ENCODE results near the gene ABCC3.

Gene ABCC3

GRCh38 chr17:50636804-50637195, 2.1 kb downstream of the ABCC3 start:
- no peak overlapping the region for H3K4me3 ChIP-seq (ENCODE audit: low read length in 2 of 2)
- WGBS, 2 donors (ENCODE audit: extremely low coverage in 2 of 2, insufficient read length in 2 of 2, insufficient replicate concordance in 1 of 2), result no CpG with 5 or more reads among the region's 7 CpGs
- H3K27me3 ChIP-seq (ENCODE audit: control insufficient read depth in 3 of 3, insufficient read depth in 3 of 3, low read depth in 1 of 3, low read length in 3 of 3), result peaks cover 15 to 86% (median 50%) of the 10 kb centered on the region in 3 experiments
- H3K4me1 ChIP-seq (ENCODE audit: control insufficient read depth in 2 of 2, insufficient read depth in 1 of 2, low read depth in 1 of 2, low read length in 2 of 2), result peaks cover 6 to 12% of the 10 kb centered on the region in 2 donors
- no peaks in the 10 kb centered on the region for H3K79me1 ChIP-seq (ENCODE audit: low read depth, low read length)
- H3K27ac ChIP-seq (replicated peaks; ENCODE audit: low read length), result no peak overlapping the region
- H2BK15ac ChIP-seq (ENCODE audit: low read length), result no peak overlapping the region
- H3K9ac ChIP-seq (ENCODE audit: low read depth, low read length, poor library complexity), result no peak overlapping the region
- H4K91ac ChIP-seq (ENCODE audit: low read depth, low read length, poor library complexity), result no peak overlapping the region
- no peaks in the 10 kb centered on the region for H3K9me3 ChIP-seq (replicated peaks in 1 of 2; ENCODE audit: control insufficient read depth in 2 of 2, insufficient read depth in 1 of 2, low read depth in 1 of 2, low read length in 2 of 2)
- H2BK12ac ChIP-seq (ENCODE audit: low read length), result no peak overlapping the region
- no peak overlapping the region for H2AK5ac ChIP-seq (ENCODE audit: low read depth, low read length)
- H4K8ac ChIP-seq (ENCODE audit: low read depth, low read length), result no peak overlapping the region
- no peak overlapping the region for H3K14ac ChIP-seq (ENCODE audit: low read length)
- no peak overlapping the region for H3K4me2 ChIP-seq (ENCODE audit: insufficient read depth, low read length, poor library complexity, severe bottlenecking)
- no peak for DNase-seq (ENCODE audit: low spot score)
- H2BK5ac ChIP-seq (ENCODE audit: low read length), result no peak overlapping the region
- H2AFZ ChIP-seq (ENCODE audit: low read length), result no peak overlapping the region
- H2BK120ac ChIP-seq (ENCODE audit: low read depth, low read length), result no peak overlapping the region
- H3K36me3 ChIP-seq (replicated peaks in 1 of 2; ENCODE audit: control insufficient read depth in 2 of 2, insufficient read depth in 2 of 2, low read length in 2 of 2), result no peaks in the 10 kb centered on the region
- no peak overlapping the region for H3K23ac ChIP-seq (ENCODE audit: low read depth, low read length, poor library complexity)
- H3K4ac ChIP-seq (ENCODE audit: low read length), result no peak overlapping the region
- no peak overlapping the region for H3K18ac ChIP-seq (ENCODE audit: low read length)

GRCh38 chr17:50637829-50638605, 3.3 kb downstream of the ABCC3 start:
- no peak for DNase-seq (ENCODE audit: low spot score)
- Histone ChIP-seq H3K4me3 (ENCODE audit: low read length in 2 of 2) (no peak overlapping the region), H4K91ac (ENCODE audit: low read depth, low read length, poor library complexity) (no peak overlapping the region), H3K27ac (replicated peaks; ENCODE audit: low read length) (no peak overlapping the region), H3K27me3 (ENCODE audit: control insufficient read depth in 3 of 3, insufficient read depth in 3 of 3, low read depth in 1 of 3, low read length in 3 of 3) (peaks cover 15 to 82% (median 39%) of the 10 kb centered on the region in 3 experiments), H3K18ac (ENCODE audit: low read length) (no peak overlapping the region), H3K9ac (ENCODE audit: low read depth, low read length, poor library complexity) (no peak overlapping the region), H3K4me2 (ENCODE audit: insufficient read depth, low read length, poor library complexity, severe bottlenecking) (no peak overlapping the region), H2BK120ac (ENCODE audit: low read depth, low read length) (no peak overlapping the region), H2AK5ac (ENCODE audit: low read depth, low read length) (no peak overlapping the region), H3K4me1 (ENCODE audit: control insufficient read depth in 2 of 2, insufficient read depth in 1 of 2, low read depth in 1 of 2, low read length in 2 of 2) (peaks cover 6 to 12% of the 10 kb centered on the region in 2 donors), H2AFZ (ENCODE audit: low read length) (no peak overlapping the region), H3K36me3 (replicated peaks in 1 of 2; ENCODE audit: control insufficient read depth in 2 of 2, insufficient read depth in 2 of 2, low read length in 2 of 2) (no peaks in the 10 kb centered on the region), H3K9me3 (replicated peaks in 1 of 2; ENCODE audit: control insufficient read depth in 2 of 2, insufficient read depth in 1 of 2, low read depth in 1 of 2, low read length in 2 of 2) (no peaks in the 10 kb centered on the region), H3K4ac (ENCODE audit: low read length) (no peak overlapping the region), H4K8ac (ENCODE audit: low read depth, low read length) (no peak overlapping the region), H3K14ac (ENCODE audit: low read length) (no peak overlapping the region), H2BK15ac (ENCODE audit: low read length) (no peak overlapping the region), H3K23ac (ENCODE audit: low read depth, low read length, poor library complexity) (no peak overlapping the region), H2BK5ac (ENCODE audit: low read length) (no peak overlapping the region), H3K79me1 (ENCODE audit: low read depth, low read length) (no peaks in the 10 kb centered on the region), H2BK12ac (ENCODE audit: low read length) (no peak overlapping the region)
- WGBS, 2 donors (ENCODE audit: extremely low coverage in 2 of 2, insufficient read length in 2 of 2, insufficient replicate concordance in 1 of 2), result no CpG with 5 or more reads among the region's 7 CpGs

GRCh38 chr17:50638606-50638965, 3.9 kb downstream of the ABCC3 start:
- no peak overlapping the region for H2BK15ac ChIP-seq (ENCODE audit: low read length)
- no peak overlapping the region for H2BK5ac ChIP-seq (ENCODE audit: low read length)
- no peak overlapping the region for H3K4me3 ChIP-seq (ENCODE audit: low read length in 2 of 2)
- peaks cover 6 to 12% of the 10 kb centered on the region in 2 donors for H3K4me1 ChIP-seq (ENCODE audit: control insufficient read depth in 2 of 2, insufficient read depth in 1 of 2, low read depth in 1 of 2, low read length in 2 of 2)
- no peak overlapping the region for H3K4ac ChIP-seq (ENCODE audit: low read length)
- no peak overlapping the region for H2BK12ac ChIP-seq (ENCODE audit: low read length)
- no peak overlapping the region for H3K4me2 ChIP-seq (ENCODE audit: insufficient read depth, low read length, poor library complexity, severe bottlenecking)
- no peak overlapping the region for H3K27ac ChIP-seq (replicated peaks; ENCODE audit: low read length)
- no peak overlapping the region for H3K23ac ChIP-seq (ENCODE audit: low read depth, low read length, poor library complexity)
- H2AFZ ChIP-seq (ENCODE audit: low read length), result no peak overlapping the region
- no peaks in the 10 kb centered on the region for H3K79me1 ChIP-seq (ENCODE audit: low read depth, low read length)
- no peak for DNase-seq (ENCODE audit: low spot score)
- H3K18ac ChIP-seq (ENCODE audit: low read length), result no peak overlapping the region
- H3K9ac ChIP-seq (ENCODE audit: low read depth, low read length, poor library complexity), result no peak overlapping the region
- H3K14ac ChIP-seq (ENCODE audit: low read length), result no peak overlapping the region
- H3K9me3 ChIP-seq (replicated peaks in 1 of 2; ENCODE audit: control insufficient read depth in 2 of 2, insufficient read depth in 1 of 2, low read depth in 1 of 2, low read length in 2 of 2), result no peaks in the 10 kb centered on the region
- no peak overlapping the region for H2AK5ac ChIP-seq (ENCODE audit: low read depth, low read length)
- no peak overlapping the region for H4K91ac ChIP-seq (ENCODE audit: low read depth, low read length, poor library complexity)
- WGBS, 2 donors (ENCODE audit: extremely low coverage in 2 of 2, insufficient read length in 2 of 2, insufficient replicate concordance in 1 of 2), result no CpG with 5 or more reads among the region's 2 CpGs
- no peaks in the 10 kb centered on the region for H3K36me3 ChIP-seq (replicated peaks in 1 of 2; ENCODE audit: control insufficient read depth in 2 of 2, insufficient read depth in 2 of 2, low read length in 2 of 2)
- no peak overlapping the region for H2BK120ac ChIP-seq (ENCODE audit: low read depth, low read length)
- H3K27me3 ChIP-seq (ENCODE audit: control insufficient read depth in 3 of 3, insufficient read depth in 3 of 3, low read depth in 1 of 3, low read length in 3 of 3), result peaks cover 13 to 80% (median 33%) of the 10 kb centered on the region in 3 experiments
- H4K8ac ChIP-seq (ENCODE audit: low read depth, low read length), result no peak overlapping the region

GRCh38 chr17:50638966-50639713, 4.5 kb downstream of the ABCC3 start:
- H3K14ac ChIP-seq (ENCODE audit: low read length), result no peak overlapping the region
- H2BK120ac ChIP-seq (ENCODE audit: low read depth, low read length), result no peak overlapping the region
- no peak overlapping the region for H3K4ac ChIP-seq (ENCODE audit: low read length)
- H3K36me3 ChIP-seq (replicated peaks in 1 of 2; ENCODE audit: control insufficient read depth in 2 of 2, insufficient read depth in 2 of 2, low read length in 2 of 2), result no peaks in the 10 kb centered on the region
- WGBS, 2 donors (ENCODE audit: extremely low coverage in 2 of 2, insufficient read length in 2 of 2, insufficient replicate concordance in 1 of 2), result no CpG with 5 or more reads among the region's 9 CpGs
- no peak overlapping the region for H2AFZ ChIP-seq (ENCODE audit: low read length)
- H3K9ac ChIP-seq (ENCODE audit: low read depth, low read length, poor library complexity), result no peak overlapping the region
- H4K91ac ChIP-seq (ENCODE audit: low read depth, low read length, poor library complexity), result no peak overlapping the region
- H2BK5ac ChIP-seq (ENCODE audit: low read length), result no peak overlapping the region
- no peak overlapping the region for H3K23ac ChIP-seq (ENCODE audit: low read depth, low read length, poor library complexity)
- no peak overlapping the region for H2AK5ac ChIP-seq (ENCODE audit: low read depth, low read length)
- peaks cover 6 to 12% of the 10 kb centered on the region in 2 donors for H3K4me1 ChIP-seq (ENCODE audit: control insufficient read depth in 2 of 2, insufficient read depth in 1 of 2, low read depth in 1 of 2, low read length in 2 of 2)
- H3K4me3 ChIP-seq (ENCODE audit: low read length in 2 of 2), result no peak overlapping the region
- no peak overlapping the region for H3K18ac ChIP-seq (ENCODE audit: low read length)
- H2BK15ac ChIP-seq (ENCODE audit: low read length), result no peak overlapping the region
- H3K4me2 ChIP-seq (ENCODE audit: insufficient read depth, low read length, poor library complexity, severe bottlenecking), result no peak overlapping the region
- peaks cover 10 to 74% (median 27%) of the 10 kb centered on the region in 3 experiments for H3K27me3 ChIP-seq (ENCODE audit: control insufficient read depth in 3 of 3, insufficient read depth in 3 of 3, low read depth in 1 of 3, low read length in 3 of 3)
- no peaks in the 10 kb centered on the region for H3K9me3 ChIP-seq (replicated peaks in 1 of 2; ENCODE audit: control insufficient read depth in 2 of 2, insufficient read depth in 1 of 2, low read depth in 1 of 2, low read length in 2 of 2)
- no peak overlapping the region for H3K27ac ChIP-seq (replicated peaks; ENCODE audit: low read length)
- DNase-seq (ENCODE audit: low spot score), result no peak
- no peaks in the 10 kb centered on the region for H3K79me1 ChIP-seq (ENCODE audit: low read depth, low read length)
- no peak overlapping the region for H2BK12ac ChIP-seq (ENCODE audit: low read length)
- no peak overlapping the region for H4K8ac ChIP-seq (ENCODE audit: low read depth, low read length)

Data from neuronal stem cell (in vitro differentiated cells).